ENCODE results near the gene TLE6.
"Not testable (repeated sequence)": the region's sequence is repeated elsewhere in the genome, so short reads cannot be mapped to it uniquely, and the experiment has no call there.

Gene TLE6

DNA sequence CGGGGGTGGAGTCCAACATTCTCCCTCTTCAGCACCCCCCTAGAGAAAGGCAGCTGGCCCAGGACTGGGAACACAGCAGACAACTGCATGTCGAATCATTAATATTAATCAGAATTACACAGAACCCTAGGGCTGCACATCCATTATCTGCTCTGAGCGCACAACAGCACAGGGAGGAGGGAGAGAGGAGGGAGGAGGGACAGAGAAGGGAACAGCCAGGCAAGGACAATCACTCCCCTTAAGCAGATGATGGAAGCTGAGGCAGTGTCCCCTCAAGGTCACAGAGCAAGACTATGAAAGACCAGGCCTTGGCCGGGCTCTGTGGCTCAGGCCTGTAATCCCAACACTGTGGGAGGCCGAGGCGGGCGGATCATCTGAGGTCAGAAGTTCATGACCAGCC is 25.7 kb downstream of the TLE6 start:
- no peak overlapping the region for H3K4me2 ChIP-seq
- TF ChIP-seq Cebpa-rat (IDR thresholded peaks at IDR 0.05), result no peak
- no peak overlapping the region for H3K9ac ChIP-seq
- no peaks in the 10 kb centered on the region; a peak in 1 of 22 replicates for H4K20me1 ChIP-seq
- H3K27me3 ChIP-seq, result no peaks in the 10 kb centered on the region
- no peak overlapping the region for H3K27ac ChIP-seq
- no peaks in the 10 kb centered on the region for H3K36me3 ChIP-seq
- peaks cover 5 to 15% (median 11%) of the 10 kb centered on the region in 11 experiments for H3K9me3 ChIP-seq (replicated peaks in 1 of 11)
- H3K4me1 ChIP-seq, result peaks cover 0 to 10% (median 5%) of the 10 kb centered on the region in 10 experiments; a peak in 15 of 20 replicates
- H3K4me3 ChIP-seq, result no peak overlapping the region

DNA sequence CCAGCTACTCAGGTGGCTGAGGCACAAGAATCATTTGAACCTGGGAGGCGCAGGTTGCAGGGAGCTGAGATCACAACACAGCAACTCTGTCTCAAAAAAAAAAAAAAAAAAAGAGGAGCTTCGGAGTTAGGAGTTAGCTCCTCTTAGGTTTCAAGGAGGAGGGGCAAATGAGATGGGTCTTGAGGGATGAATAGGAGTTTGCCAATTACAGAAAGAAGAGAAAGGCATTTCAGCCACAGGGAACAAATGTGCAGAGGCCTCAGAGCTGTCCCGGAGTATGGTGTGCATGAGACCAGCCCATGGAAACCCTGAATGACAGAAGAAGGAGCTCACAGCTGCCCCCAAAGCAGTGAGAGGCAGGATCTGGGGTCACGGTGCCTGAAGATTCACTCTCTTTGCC is 27.2 kb downstream of the TLE6 start:
- Histone ChIP-seq H3K27ac (no peak overlapping the region), H3K9ac (no peak overlapping the region), H4K20me1 (no peaks in the 10 kb centered on the region; a peak in 1 of 22 replicates), H3K4me3 (no peak overlapping the region), H3K36me3 (no peaks in the 10 kb centered on the region), H3K27me3 (no peaks in the 10 kb centered on the region), H3K4me1 (peaks cover 0 to 24% (median 16%) of the 10 kb centered on the region in 10 experiments; a peak in 15 of 20 replicates), H3K4me2 (no peak overlapping the region), H3K9me3 (replicated peaks in 1 of 11) (peaks cover 0 to 3% (median under 1%) of the 10 kb centered on the region in 11 experiments; a peak in 6 of 22 replicates)
- no peak for TF ChIP-seq Cebpa-rat (IDR thresholded peaks at IDR 0.05)

DNA sequence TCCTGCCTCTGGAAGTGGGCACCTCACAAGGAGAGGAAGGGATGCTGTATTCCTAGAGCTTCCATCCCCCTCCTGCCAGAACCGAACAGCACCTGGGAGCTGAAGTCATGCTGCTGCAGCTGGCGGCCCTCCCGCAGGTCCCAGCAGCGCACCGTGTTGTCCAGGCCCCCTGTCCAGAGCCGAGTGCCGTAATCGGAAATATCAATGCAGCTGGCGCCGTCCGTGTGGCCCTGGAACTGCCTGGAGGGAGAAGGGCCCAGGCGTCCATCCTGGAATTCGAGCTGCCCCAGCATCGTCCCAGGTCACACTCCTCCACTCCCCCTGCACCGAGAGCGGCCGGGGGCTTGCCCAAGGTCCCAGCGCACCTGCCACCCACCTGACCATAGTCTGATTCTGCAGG is 28.0 kb downstream of the TLE6 start:
- no peak for TF ChIP-seq Cebpa-rat (IDR thresholded peaks at IDR 0.05)
- H3K4me2 ChIP-seq, result no peak overlapping the region
- H4K20me1 ChIP-seq, result no peaks in the 10 kb centered on the region; a peak in 1 of 22 replicates
- no peaks in the 10 kb centered on the region for H3K27me3 ChIP-seq
- no peaks in the 10 kb centered on the region for H3K9me3 ChIP-seq (replicated peaks in 1 of 11)
- H3K9ac ChIP-seq, result no peak overlapping the region
- H3K4me3 ChIP-seq, result no peak overlapping the region
- H3K4me1 ChIP-seq, result peaks cover 0 to 24% (median 16%) of the 10 kb centered on the region in 10 experiments; a peak in 15 of 20 replicates
- no peaks in the 10 kb centered on the region for H3K36me3 ChIP-seq
- no peak overlapping the region for H3K27ac ChIP-seq

DNA sequence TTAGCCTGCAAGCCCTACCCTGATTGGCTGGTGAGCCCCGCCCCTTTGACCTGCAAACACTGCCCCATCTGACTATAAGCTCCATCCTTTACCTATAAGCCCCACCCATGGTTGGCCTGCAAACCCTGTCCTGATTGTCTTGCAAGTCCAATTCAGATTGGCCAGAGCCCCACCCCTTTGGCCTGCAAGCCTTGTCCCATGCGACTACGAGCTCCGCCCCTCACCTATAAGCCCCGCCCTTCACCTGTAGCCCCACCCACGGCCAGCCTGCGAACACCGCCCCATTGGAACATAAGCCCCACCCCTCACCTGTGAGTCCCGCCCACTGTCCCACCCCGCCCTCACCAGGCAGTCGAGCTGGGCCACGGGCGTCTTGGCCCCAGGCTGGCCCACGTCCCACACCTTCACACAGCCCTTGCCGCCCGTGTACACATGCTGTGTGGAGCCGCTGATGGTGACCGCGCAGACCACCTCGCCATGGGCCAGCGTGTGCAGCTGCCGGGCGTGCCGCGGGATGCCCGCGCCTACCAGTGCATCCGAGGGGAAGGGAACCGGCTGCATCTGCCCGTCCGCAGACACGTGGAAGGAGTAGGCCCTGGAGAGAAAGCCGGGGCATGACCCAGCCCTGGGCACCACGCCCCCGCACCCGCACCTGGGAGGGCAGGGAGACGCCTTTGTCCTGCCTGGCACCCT is 28.9 kb downstream of the TLE6 start:
- H3K4me1 ChIP-seq, result peaks cover 0 to 24% (median 16%) of the 10 kb centered on the region in 10 experiments; a peak in 15 of 20 replicates

DNA sequence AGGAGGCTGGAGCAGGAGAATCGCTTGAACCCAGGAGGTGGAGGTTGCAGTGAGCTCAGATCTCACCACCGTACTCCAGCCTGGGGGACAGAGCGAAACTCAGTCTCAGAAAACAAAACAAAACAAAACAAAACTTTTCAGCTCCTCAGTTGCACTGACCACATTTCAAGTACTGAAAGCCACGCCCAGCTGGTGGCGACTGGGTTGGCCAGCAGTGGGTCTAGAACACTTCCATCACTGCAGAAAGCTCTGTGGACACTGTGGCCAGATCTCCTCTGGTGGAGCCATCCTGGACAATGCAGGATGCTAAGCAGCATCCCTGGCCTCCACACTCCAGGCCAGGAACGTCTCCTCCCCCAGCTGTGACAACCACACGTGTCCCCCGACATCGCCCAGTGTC is 30.6 kb downstream of the TLE6 start:
- Histone ChIP-seq H3K4me1 (peaks cover 0 to 33% (median 25%) of the 10 kb centered on the region in 10 experiments; a peak in 15 of 20 replicates), H3K4me3 (no peak overlapping the region), H3K9ac (peak overlapping the region in 1 of 11 experiments; percentile 33; a peak in 1 of 22 replicates), H3K4me2 (peak overlapping the region in 9 of 11 experiments; percentile 26 to 73 (median 61); a peak in 16 of 22 replicates), H3K27me3 (no peaks in the 10 kb centered on the region), H3K9me3 (replicated peaks in 1 of 11) (no peaks in the 10 kb centered on the region), H3K36me3 (no peaks in the 10 kb centered on the region), H3K27ac (no peak overlapping the region), H4K20me1 (no peaks in the 10 kb centered on the region; a peak in 1 of 22 replicates)
- TF ChIP-seq Cebpa-rat (IDR thresholded peaks at IDR 0.05), result no peak

More for the DNA sequence above, 28.9 kb downstream of the TLE6 start:
- no peak overlapping the region for H3K4me2 ChIP-seq
- no peaks in the 10 kb centered on the region for H3K9me3 ChIP-seq (replicated peaks in 1 of 11)
- no peaks in the 10 kb centered on the region for H3K27me3 ChIP-seq
- H3K36me3 ChIP-seq, result no peaks in the 10 kb centered on the region
- no peak overlapping the region for H3K27ac ChIP-seq
- H4K20me1 ChIP-seq, result no peaks in the 10 kb centered on the region; a peak in 1 of 22 replicates
- no peak overlapping the region for H3K9ac ChIP-seq
- no peak for TF ChIP-seq Cebpa-rat (IDR thresholded peaks at IDR 0.05)
- H3K4me3 ChIP-seq, result no peak overlapping the region

DNA sequence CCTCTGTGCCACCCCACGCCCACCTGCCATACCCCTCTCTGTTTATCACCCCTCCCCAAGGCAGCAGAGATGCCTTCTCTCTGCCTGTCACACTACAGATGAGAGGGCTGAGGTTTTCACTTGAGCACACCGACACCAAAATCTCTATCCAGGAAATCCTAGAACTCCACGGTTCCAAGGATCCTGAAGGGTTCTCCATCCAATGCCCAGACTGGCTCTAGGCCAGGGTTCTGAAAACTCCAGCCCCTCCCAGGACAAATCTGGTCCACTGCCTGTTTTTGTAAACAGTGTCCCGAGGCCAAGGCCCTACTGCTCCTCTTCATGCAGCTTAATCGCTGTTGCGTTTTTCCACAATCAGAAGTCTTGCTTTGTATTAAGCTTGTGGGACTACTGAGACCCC is 31.6 kb downstream of the TLE6 start:
- Histone ChIP-seq H4K20me1 (no peaks in the 10 kb centered on the region; a peak in 1 of 22 replicates), H3K4me1 (peaks cover 0 to 33% (median 25%) of the 10 kb centered on the region in 10 experiments; a peak in 15 of 20 replicates), H3K4me2 (peak overlapping the region in 8 of 11 experiments; percentile 45 to 73 (median 64); a peak in 15 of 22 replicates), H3K4me3 (no peak overlapping the region), H3K9ac (no peak overlapping the region), H3K27me3 (no peaks in the 10 kb centered on the region), H3K36me3 (no peaks in the 10 kb centered on the region), H3K9me3 (replicated peaks in 1 of 11) (no peaks in the 10 kb centered on the region), H3K27ac (no peak overlapping the region; a peak in 1 of 22 replicates)
- TF ChIP-seq Cebpa-rat (IDR thresholded peaks at IDR 0.05), result no peak

DNA sequence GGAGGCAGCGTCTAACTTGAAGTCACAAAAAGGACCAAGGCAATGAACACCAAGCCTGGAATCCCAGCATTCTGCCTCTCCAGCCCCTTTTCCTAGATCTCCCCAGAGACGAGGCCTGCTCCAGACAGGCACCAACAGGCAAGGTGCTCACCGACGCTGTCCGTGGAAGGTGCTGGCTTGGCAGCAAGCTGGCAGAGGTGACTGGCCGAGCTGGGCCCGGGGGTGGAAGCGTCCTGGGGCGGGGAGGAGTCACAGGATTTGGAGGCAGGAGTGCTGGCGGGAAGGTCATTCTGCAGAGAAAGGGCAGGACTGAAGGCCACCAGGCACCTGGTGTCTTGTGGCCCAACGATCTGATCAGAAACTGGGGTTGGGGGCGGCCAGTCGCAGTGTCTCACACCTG is 33.5 kb downstream of the TLE6 start:
- Histone ChIP-seq H3K27me3 (no peaks in the 10 kb centered on the region), H4K20me1 (no peaks in the 10 kb centered on the region), H3K36me3 (no peaks in the 10 kb centered on the region), H3K9ac (no peak overlapping the region), H3K4me3 (no peak overlapping the region), H3K4me2 (no peak overlapping the region), H3K27ac (no peak overlapping the region), H3K9me3 (replicated peaks in 1 of 11) (no peaks in the 10 kb centered on the region), H3K4me1 (peaks cover 0 to 33% (median 25%) of the 10 kb centered on the region in 10 experiments; a peak in 15 of 20 replicates)
- no peak for TF ChIP-seq Cebpa-rat (IDR thresholded peaks at IDR 0.05)

DNA sequence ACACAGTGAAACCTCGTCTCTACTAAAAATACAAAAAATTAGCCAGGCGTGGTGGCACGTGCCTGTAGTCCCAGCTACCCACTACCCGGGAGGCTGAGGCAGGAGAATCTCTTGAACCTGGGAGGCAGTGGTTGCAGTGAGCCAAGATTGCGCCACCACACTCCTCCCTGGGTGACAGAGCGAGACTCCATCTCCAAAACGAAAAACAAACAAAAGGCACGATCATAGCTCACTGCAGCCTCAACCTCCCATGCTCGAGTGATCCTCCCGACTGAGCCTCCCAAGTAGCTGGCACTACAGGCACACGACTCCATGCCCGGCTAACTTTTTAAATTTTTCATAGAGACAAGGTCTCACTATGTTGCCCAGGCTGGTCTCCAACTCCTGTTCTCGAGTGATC is 34.7 kb downstream of the TLE6 start:
- Histone ChIP-seq H3K4me2 (peak overlapping the region in 4 of 11 experiments; percentile 1 to 22 (median 14); a peak in 6 of 22 replicates), H3K4me1 (peaks cover 0 to 42% (median 33%) of the 10 kb centered on the region in 10 experiments; a peak in 16 of 20 replicates)
- not testable (repeated sequence) for H3K9ac ChIP-seq; H3K9me3 ChIP-seq (replicated peaks in 1 of 11); H3K36me3 ChIP-seq; H3K27ac ChIP-seq; H3K4me3 ChIP-seq; H3K27me3 ChIP-seq; H4K20me1 ChIP-seq
- peak in 3 of 11 experiments; percentile 21 to 54 (median 24); a peak in 2 of 22 replicates for TF ChIP-seq Cebpa-rat (IDR thresholded peaks at IDR 0.05)

DNA sequence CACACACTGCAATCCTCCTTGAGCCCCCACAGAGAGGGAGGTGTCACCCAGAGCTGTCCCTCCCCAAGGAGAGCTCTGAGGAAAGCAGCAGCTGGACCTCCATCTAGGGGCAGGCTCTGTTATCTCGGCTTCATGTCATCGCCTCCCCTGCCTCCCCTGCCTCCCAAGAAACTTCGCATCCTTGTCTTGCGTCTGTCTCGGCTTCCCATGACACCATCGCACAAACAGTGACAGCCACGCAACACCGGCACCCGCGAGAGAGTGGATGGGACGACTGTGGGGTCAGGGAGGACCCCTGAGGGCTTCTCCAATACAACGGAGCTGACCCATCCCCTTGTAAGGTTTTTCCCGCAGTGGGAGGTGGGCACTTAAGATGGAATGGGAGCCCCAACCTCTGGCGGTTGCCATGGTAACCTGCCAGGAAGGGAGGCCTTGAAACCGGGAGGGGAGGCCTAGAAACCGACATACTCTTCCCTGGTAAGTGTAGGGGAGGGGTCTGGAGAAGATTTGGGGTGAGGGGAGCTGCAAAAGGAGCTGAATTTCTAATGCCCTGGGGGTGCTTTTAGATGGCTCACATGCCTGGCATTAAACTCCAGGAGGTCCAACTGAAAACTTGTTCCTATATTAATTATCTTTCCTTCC is 35.4 kb downstream of the TLE6 start:
- no peak for TF ChIP-seq Cebpa-rat (IDR thresholded peaks at IDR 0.05)
- Histone ChIP-seq H3K27me3 (no peaks in the 10 kb centered on the region), H3K9ac (no peak overlapping the region; a peak in 1 of 22 replicates), H3K4me2 (peak overlapping the region in 2 of 11 experiments; percentile 1 to 22; a peak in 3 of 22 replicates), H3K4me3 (no peak overlapping the region), H3K36me3 (no peaks in the 10 kb centered on the region), H3K9me3 (replicated peaks in 1 of 11) (no peaks in the 10 kb centered on the region), H3K4me1 (peaks cover 0 to 46% (median 36%) of the 10 kb centered on the region in 10 experiments; a peak in 16 of 20 replicates), H3K27ac (no peak overlapping the region), H4K20me1 (no peaks in the 10 kb centered on the region)

Measured in BLaER1 treated with 17β-estradiol and CSF1 and Interleukin-3, amounts not matched to agents 10 nM and 100 nM (cell line).